Measurements from ENCODE around the gene MSMB. TPM values are rescaled to one million over a fixed set of nuclear protein-coding genes. Genes with fewer than 3 reads are reported as not detected.

The MSMB gene
- total RNA-seq, 4 donors from 2014 or later, result not detected

DNA sequence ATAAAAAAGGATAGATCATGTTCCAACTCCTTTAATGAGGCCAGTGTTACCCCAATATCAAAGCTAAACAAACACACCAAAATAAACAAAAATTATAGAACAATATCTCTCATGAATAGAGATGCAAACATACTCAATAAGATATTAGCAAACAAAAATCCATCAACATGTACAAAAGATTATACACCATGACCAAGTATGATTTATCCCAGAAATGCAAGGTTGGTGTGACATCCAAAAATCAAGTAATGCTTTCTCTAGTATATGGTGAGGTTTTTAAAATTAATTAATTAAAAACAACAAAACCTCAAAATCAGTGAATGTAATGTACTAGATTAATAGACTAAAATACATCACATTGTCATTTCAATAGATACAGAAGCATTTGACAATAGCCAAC lies 11.0 kb upstream of the MSMB start:
- TF ChIP-seq EP300 (IDR thresholded peaks at IDR 0.05) (no peak), POLR2A (IDR thresholded peaks at IDR 0.05) (no peak), CTCF (IDR thresholded peaks at IDR 0.05) (no peak)
- DNase-seq (ENCODE audit: low spot score in 2 of 2), result no peak
- H3K4me3 ChIP-seq, result no peak overlapping the region

GRCh38 chr10:46055771-46056170 lies 9.7 kb upstream of the MSMB start:
- Histone ChIP-seq H3K9me3 (no peaks in the 10 kb centered on the region), H3K4me1 (no peaks in the 10 kb centered on the region), H3K4me3 (no peak overlapping the region), H3K36me3 (no peaks in the 10 kb centered on the region), H3K27me3 (no peaks in the 10 kb centered on the region), H3K27ac (no peak overlapping the region)
- WGBS, 2 donors, result 78 to 86% methylated on average over 4 of the region's 4 CpGs
- no peak for DNase-seq (ENCODE audit: low spot score in 2 of 2)
- TF ChIP-seq EP300 (IDR thresholded peaks at IDR 0.05) (no peak), CTCF (IDR thresholded peaks at IDR 0.05) (no peak), POLR2A (IDR thresholded peaks at IDR 0.05) (no peak)

More for the DNA sequence above, 11.0 kb upstream of the MSMB start:
- Histone ChIP-seq H3K9me3 (no peaks in the 10 kb centered on the region), H3K27ac (no peak overlapping the region), H3K36me3 (no peaks in the 10 kb centered on the region), H3K27me3 (no peaks in the 10 kb centered on the region), H3K4me1 (no peaks in the 10 kb centered on the region)

GRCh38 chr10:46053534-46054434 lies 7.7 kb upstream of the MSMB start:
- TF ChIP-seq CTCF (IDR thresholded peaks at IDR 0.05) (no peak), POLR2A (IDR thresholded peaks at IDR 0.05) (no peak), EP300 (IDR thresholded peaks at IDR 0.05) (no peak)
- H3K9me3 ChIP-seq, result no peaks in the 10 kb centered on the region
- 57 to 62% methylated on average over 9 of the region's 9 CpGs for WGBS, 2 donors

GRCh38 chr10:46052791-46053375 lies 6.8 kb upstream of the MSMB start:
- Histone ChIP-seq H3K4me1 (no peaks in the 10 kb centered on the region), H3K27me3 (no peaks in the 10 kb centered on the region), H3K27ac (no peak overlapping the region), H3K9me3 (no peaks in the 10 kb centered on the region), H3K36me3 (no peaks in the 10 kb centered on the region), H3K4me3 (no peak overlapping the region)
- no peak for TF ChIP-seq POLR2A (IDR thresholded peaks at IDR 0.05)
- TF ChIP-seq CTCF (IDR thresholded peaks at IDR 0.05), result no peak
- TF ChIP-seq EP300 (IDR thresholded peaks at IDR 0.05), result no peak
- 75 to 87% methylated on average over 6 of the region's 6 CpGs for WGBS, 2 donors
- no peak for DNase-seq (ENCODE audit: low spot score in 2 of 2)

More at GRCh38 chr10:46053534-46054434, 7.7 kb upstream of the MSMB start:
- no peak overlapping the region for H3K4me3 ChIP-seq
- H3K27me3 ChIP-seq, result no peaks in the 10 kb centered on the region
- no peaks in the 10 kb centered on the region for H3K4me1 ChIP-seq
- H3K36me3 ChIP-seq, result no peaks in the 10 kb centered on the region
- no peak overlapping the region for H3K27ac ChIP-seq
- DNase-seq (ENCODE audit: low spot score in 2 of 2), result no peak
